HCT116 (cell line): ENCODE measurements around the gene SEZ6. TPM values are rescaled to one million over a fixed set of nuclear protein-coding genes. Genes with fewer than 3 reads are reported as not detected.

Experiments used
- ATAC-seq: fragments of 200-7000 bp; cut with Tn5 transposase; 2 replicates; pipeline ENCODE4 v1.9.1; 2020; ENCODE audit warnings: mild to moderate bottlenecking, moderate library complexity
- BruUV-seq: library from RNA; stranded (reverse); fragments of 400-500 nt; replicated peaks from 2 replicates; lab custom pipeline; 2021; lab: Mats Ljungman, UMichigan
- CTCF ChIA-PET: fragments of 300-600 bp; sonication (Branson Sonifier 250); formaldehyde crosslinking; loops from one replicate; lab custom pipeline; 2021; ENCODE audit warnings: antibody characterized with exemption; lab: Charles Lee
- POLR2A ChIA-PET: fragments of 300-600, 350-600 bp; sonication (Branson Sonifier 250); formaldehyde crosslinking; loops from one replicate; lab custom pipeline; 2021; ENCODE audit warnings: antibody characterized with exemption; lab: Charles Lee
- RAD21 ChIA-PET, 2 experiments: fragments of 300-600 bp; sonication (Branson Sonifier 250); formaldehyde crosslinking; loops; one replicate each; lab custom pipeline; 2023; ENCODE audit warnings: low total read pairs in 2 of 2; ENCODE audit not compliant: uncharacterized antibody in 2 of 2, unreplicated experiment in 2 of 2, low non-redundant PET in 1 of 2; lab: Charles Lee
- DNase-seq: peaks from one replicate; pipeline ENCODE4 v3.0.0-alpha.2; 2010; ENCODE audit warnings: low read depth, low spot score
- H2AFZ ChIP-seq: fragments of 200-600 bp; shearing (Covaris generic), sonication (generic); 2 replicates; pipeline ENCODE4 v1.6.1; 2017; ENCODE audit warnings: low read depth, mixed run types, mixed read lengths, antibody characterized with exemption, low read length; ENCODE audit not compliant: poor library complexity, severe bottlenecking
- H3K27ac ChIP-seq: 2 replicates; pipeline ENCODE4 v1.5.1; 2012; ENCODE audit warnings: low read depth, low read length
- H3K27me3 ChIP-seq: fragments of 200-600 bp; sonication (generic); 2 replicates; pipeline ENCODE4 v1.6.1; 2016; ENCODE audit warnings: mixed run types, low read length, mixed read lengths; ENCODE audit not compliant: insufficient read depth
- H3K36me3 ChIP-seq, 2 experiments: fragments of 200-500 bp in 1 of 2; fragments of 200-600 bp in 1 of 2; sonication (Bioruptor generic) in 1 of 2; sonication (generic) in 1 of 2; 2 replicates each; pipeline versions ENCODE4 v1.5.1 to v1.6.1; 2014 to 2016; ENCODE audit warnings: low read length in 2 of 2, inconsistent platforms in 1 of 2, mixed read lengths in 1 of 2, mixed run types in 1 of 2; ENCODE audit not compliant: insufficient read depth in 2 of 2, control insufficient read depth in 1 of 2
- H3K4me1 ChIP-seq, 2 experiments: fragments of 200-600 bp in 1 of 2; sonication (generic) in 1 of 2; 2 replicates each; pipeline versions ENCODE4 v1.5.1 to v1.6.1; 2012 to 2017; ENCODE audit warnings: low read length in 2 of 2, inconsistent platforms in 1 of 2, mild to moderate bottlenecking in 1 of 2, mixed read lengths in 1 of 2, mixed run types in 1 of 2, moderate library complexity in 1 of 2; ENCODE audit not compliant: insufficient read depth in 2 of 2, control insufficient read depth in 1 of 2
- H3K4me2 ChIP-seq: fragments of 200-600 bp; sonication (generic); 2 replicates; pipeline ENCODE4 v1.6.1; 2017; ENCODE audit warnings: mixed run types, low read length, mixed read lengths
- H3K4me3 ChIP-seq, 2 experiments: fragments of 200-600 bp in 1 of 2; sonication (generic) in 1 of 2; replicated peaks in 1 of 2; 2 replicates each; pipeline ENCODE4 v1.5.1; 2011 to 2016; ENCODE audit warnings: low read length in 2 of 2, control low read depth in 1 of 2, low read depth in 1 of 2, mild to moderate bottlenecking in 1 of 2, mixed read lengths in 1 of 2, mixed run types in 1 of 2
- H3K79me2 ChIP-seq: fragments of 200-600 bp; sonication (generic); 2 replicates; pipeline ENCODE4 v1.6.1; 2017; ENCODE audit warnings: mild to moderate bottlenecking, mixed run types, low read length, moderate library complexity, mixed read lengths; ENCODE audit not compliant: insufficient read depth
- H3K9ac ChIP-seq: fragments of 200-600 bp; sonication (generic); 2 replicates; pipeline ENCODE4 v1.6.1; 2016; ENCODE audit warnings: low read length, mixed read lengths
- H3K9me2 ChIP-seq: fragments of 200-600 bp; sonication (generic), shearing (Covaris generic); 2 replicates; pipeline ENCODE4 v1.6.1; 2017; ENCODE audit warnings: mixed run types, mild to moderate bottlenecking, moderate library complexity; ENCODE audit not compliant: insufficient read depth
- H3K9me3 ChIP-seq, 2 experiments: fragments of 200-500 bp in 1 of 2; fragments of 200-600 bp in 1 of 2; sonication (Bioruptor generic) in 1 of 2; sonication (generic) in 1 of 2; 2 replicates each; pipeline ENCODE4 v1.6.1; 2014 to 2017; ENCODE audit warnings: low read length in 2 of 2, mixed read lengths in 2 of 2, inconsistent platforms in 1 of 2, low read depth in 1 of 2, mild to moderate bottlenecking in 1 of 2, mixed run types in 1 of 2, moderate library complexity in 1 of 2; ENCODE audit not compliant: control insufficient read depth in 1 of 2, insufficient read depth in 1 of 2
- H4K20me1 ChIP-seq: fragments of 200-600 bp; sonication (generic), shearing (Covaris generic); 2 replicates; pipeline ENCODE4 v1.6.1; 2017; ENCODE audit warnings: mixed run types, mild to moderate bottlenecking, moderate library complexity; ENCODE audit not compliant: insufficient read depth
- ATF3 ChIP-seq: IDR thresholded peaks from 2 replicates; pipeline ENCODE4 v1.6.1; 2012
- CBX3 ChIP-seq: IDR thresholded peaks from 2 replicates; pipeline ENCODE4 v1.6.1; 2012; ENCODE audit warnings: low read depth
- CTCF ChIP-seq, 3 experiments: fragments of 200-600 bp in 1 of 3; sonication (generic) in 1 of 3; IDR thresholded peaks in 2 of 3; conservative IDR thresholded peaks in 1 of 3; 2 replicates each; pipeline ENCODE4 v1.5.1; 2012 to 2017; ENCODE audit warnings: low read depth in 2 of 3, low read length in 2 of 3, antibody characterized with exemption in 1 of 3, borderline replicate concordance in 1 of 3, control low read depth in 1 of 3, mild to moderate bottlenecking in 1 of 3, mixed read lengths in 1 of 3, mixed run types in 1 of 3, moderate library complexity in 1 of 3; ENCODE audit not compliant: insufficient read depth in 1 of 3
- EGR1 ChIP-seq: IDR thresholded peaks from 2 replicates; pipeline ENCODE4 v1.6.1; 2012; ENCODE audit warnings: low read depth
- ELF1 ChIP-seq: IDR thresholded peaks from 2 replicates; pipeline ENCODE4 v1.6.1; 2012; ENCODE audit warnings: low read depth, borderline replicate concordance
- EZH2 ChIP-seq: fragments of 200-600 bp; sonication (generic); IDR thresholded peaks from 2 replicates; pipeline ENCODE4 v1.6.1; 2017; ENCODE audit warnings: antibody characterized with exemption, mixed run types
- EZH2phosphoT487 ChIP-seq: fragments of 200-600 bp; IDR thresholded peaks from 2 replicates; pipeline ENCODE4 v1.6.1; 2018; ENCODE audit warnings: antibody characterized with exemption, borderline replicate concordance
- FOSL1 ChIP-seq: IDR thresholded peaks from 2 replicates; pipeline ENCODE4 v1.6.1; 2012; ENCODE audit warnings: low read depth
- JUND ChIP-seq: IDR thresholded peaks from 2 replicates; pipeline ENCODE4 v1.6.1; 2012
- POLR2A ChIP-seq: IDR thresholded peaks from 2 replicates; pipeline ENCODE4 v1.7.0; 2011; ENCODE audit warnings: borderline replicate concordance; ENCODE audit not compliant: insufficient read depth, insufficient read length; ENCODE audit errors: extremely low read depth
- POLR2AphosphoS5 ChIP-seq: IDR thresholded peaks from 2 replicates; pipeline ENCODE4 v1.6.1; 2011; ENCODE audit warnings: mild to moderate bottlenecking, low read depth, low read length, moderate library complexity
- RAD21 ChIP-seq: IDR thresholded peaks from 2 replicates; pipeline ENCODE4 v1.6.1; 2012; ENCODE audit warnings: low read depth, mild to moderate bottlenecking
- REST ChIP-seq: IDR thresholded peaks from 2 replicates; pipeline ENCODE4 v1.6.1; 2012; ENCODE audit warnings: low read depth
- SIN3A ChIP-seq: IDR thresholded peaks from 2 replicates; pipeline ENCODE4 v1.6.1; 2012; ENCODE audit warnings: low read depth
- SP1 ChIP-seq: IDR thresholded peaks from 2 replicates; pipeline ENCODE4 v1.6.1; 2012; ENCODE audit warnings: low read depth
- SRF ChIP-seq: IDR thresholded peaks from 2 replicates; pipeline ENCODE4 v1.6.1; 2012; ENCODE audit warnings: low read depth
- TCF7L2 ChIP-seq: IDR thresholded peaks from 2 replicates; pipeline ENCODE4 v1.7.0; 2011; ENCODE audit warnings: borderline replicate concordance, inconsistent platforms; ENCODE audit not compliant: insufficient read depth, insufficient read length; ENCODE audit errors: extremely low read depth
- YY1 ChIP-seq: IDR thresholded peaks from 2 replicates; pipeline ENCODE4 v1.6.1; 2011; ENCODE audit warnings: low read length, low read depth, moderate library complexity, mild to moderate bottlenecking; ENCODE audit not compliant: insufficient replicate concordance; ENCODE audit errors: extremely low read depth
- ZFX ChIP-seq: fragments of 450-650 bp; IDR thresholded peaks from 2 replicates; pipeline ENCODE4 v1.6.1; 2017
- ZNF274 ChIP-seq: fragments of 200-500 bp; sonication (Bioruptor generic); IDR thresholded peaks from 2 replicates; pipeline ENCODE4 v1.6.1; 2014; ENCODE audit warnings: mild to moderate bottlenecking, low read depth, low read length, inconsistent platforms
- intact Hi-C: fragments of 100-400 bp; cut with micrococcal nuclease; formaldehyde crosslinking; loops from 2 replicates; pipeline ENCODE4 v1.10.0; 2022
- total RNA-seq: library from RNA; stranded (reverse); gene quantifications from one replicate; pipeline ENCODE4 v1.2.1, GENCODE V29; 2021; ENCODE audit not compliant: unreplicated experiment

Gene SEZ6
- total RNA-seq, 1 experiment from 2014 or later, result 0.22 TPM

DNA sequence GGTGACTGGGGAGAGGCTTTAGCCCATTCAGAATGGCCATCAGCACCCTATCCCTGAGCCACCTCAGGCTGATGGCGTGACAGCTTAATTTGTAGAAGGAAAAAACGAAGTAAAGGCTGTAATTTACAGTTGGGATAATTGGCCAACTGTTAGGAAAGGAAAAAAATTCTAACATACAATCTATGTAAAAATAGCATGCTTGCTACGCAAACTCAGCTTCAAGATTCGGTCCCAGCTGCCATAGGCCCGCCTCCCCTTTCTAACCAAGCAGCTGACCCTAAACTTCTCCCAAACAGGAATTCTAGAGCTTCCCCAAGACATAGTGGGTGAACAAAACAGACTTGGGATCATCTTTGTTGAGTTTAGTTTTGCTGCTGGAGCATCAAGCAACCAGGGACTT is 4.9 kb downstream of the SEZ6 start:
- H3K79me2 ChIP-seq, result no peaks in the 10 kb centered on the region
- CTCF ChIA-PET, result no interaction called here
- H4K20me1 ChIP-seq, result no peaks in the 10 kb centered on the region
- no peak for DNase-seq
- RAD21 ChIA-PET, result no interaction called here
- H3K9me3 ChIP-seq, result no peaks in the 10 kb centered on the region
- no peak overlapping the region for H3K4me3 ChIP-seq
- H3K9me2 ChIP-seq, result no peaks in the 10 kb centered on the region
- intact Hi-C loops, result no loop called here
- peaks cover 3 to 4% of the 10 kb centered on the region in 2 experiments; a peak in 1 of 4 replicates for H3K4me1 ChIP-seq
- no TSS peak for BruUV-seq
- H3K36me3 ChIP-seq, result no peaks in the 10 kb centered on the region
- POLR2A ChIA-PET, result no interaction called here
- TF ChIP-seq SRF (no peak), CBX3 (no peak), FOSL1 (no peak), RAD21 (no peak), POLR2A (no peak), YY1 (no peak), SIN3A (no peak), ZFX (no peak), ELF1 (no peak), EZH2phosphoT487 (no peak), ZNF274 (no peak), CTCF (IDR thresholded peaks at IDR 0.05 in 2 of 3, conservative IDR thresholded peaks at IDR 0.05 in 1 of 3; ENCODE audit: borderline replicate concordance in 1 of 3, insufficient read depth in 1 of 3, low read depth in 2 of 3, low read length in 2 of 3) (no peak), EGR1 (no peak), REST (no peak), TCF7L2 (no peak), JUND (no peak), POLR2AphosphoS5 (no peak), ATF3 (no peak), SP1 (no peak), EZH2 (no peak)
- no peak overlapping the region for H3K27ac ChIP-seq
- H3K9ac ChIP-seq, result no peak overlapping the region
- no peak overlapping the region for H2AFZ ChIP-seq
- peaks cover 47% of the 10 kb centered on the region; the same call in 1 of the 2 replicates for H3K27me3 ChIP-seq
- no peak overlapping the region for H3K4me2 ChIP-seq
- no peak for ATAC-seq
